ENCODE results near the gene LHX2.

DNA sequence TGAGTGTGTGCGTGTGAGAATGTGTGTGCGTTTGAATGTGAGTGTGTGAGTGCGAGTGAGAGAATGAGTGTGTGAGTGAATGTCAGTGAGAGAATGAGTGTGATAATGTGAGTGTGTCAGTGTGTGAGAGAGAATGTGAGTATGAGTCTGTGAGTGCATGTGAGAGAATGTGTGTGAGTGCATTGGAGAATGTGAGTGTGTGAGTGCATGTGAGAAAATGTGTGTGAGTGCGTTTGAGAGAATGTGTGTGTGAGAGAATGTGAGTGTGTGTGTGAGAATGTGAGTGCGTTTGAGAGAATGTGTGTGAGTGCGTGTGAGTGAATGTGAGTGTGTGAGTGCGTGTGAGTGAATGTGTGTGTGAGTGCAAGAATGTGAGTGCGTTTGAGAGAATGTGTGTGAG, 39.0 kb upstream of the LHX2 start:
- TF ChIP-seq, protein P1, sequence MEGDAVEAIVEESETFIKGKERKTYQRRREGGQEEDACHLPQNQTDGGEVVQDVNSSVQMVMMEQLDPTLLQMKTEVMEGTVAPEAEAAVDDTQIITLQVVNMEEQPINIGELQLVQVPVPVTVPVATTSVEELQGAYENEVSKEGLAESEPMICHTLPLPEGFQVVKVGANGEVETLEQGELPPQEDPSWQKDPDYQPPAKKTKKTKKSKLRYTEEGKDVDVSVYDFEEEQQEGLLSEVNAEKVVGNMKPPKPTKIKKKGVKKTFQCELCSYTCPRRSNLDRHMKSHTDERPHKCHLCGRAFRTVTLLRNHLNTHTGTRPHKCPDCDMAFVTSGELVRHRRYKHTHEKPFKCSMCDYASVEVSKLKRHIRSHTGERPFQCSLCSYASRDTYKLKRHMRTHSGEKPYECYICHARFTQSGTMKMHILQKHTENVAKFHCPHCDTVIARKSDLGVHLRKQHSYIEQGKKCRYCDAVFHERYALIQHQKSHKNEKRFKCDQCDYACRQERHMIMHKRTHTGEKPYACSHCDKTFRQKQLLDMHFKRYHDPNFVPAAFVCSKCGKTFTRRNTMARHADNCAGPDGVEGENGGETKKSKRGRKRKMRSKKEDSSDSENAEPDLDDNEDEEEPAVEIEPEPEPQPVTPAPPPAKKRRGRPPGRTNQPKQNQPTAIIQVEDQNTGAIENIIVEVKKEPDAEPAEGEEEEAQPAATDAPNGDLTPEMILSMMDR (IDR thresholded peaks at IDR 0.05), result no peak
- TF ChIP-seq EP300 (IDR thresholded peaks at IDR 0.05) (no peak), POLR2A (IDR thresholded peaks at IDR 0.05) (no peak)
